HCT116 (cell line): Measurements from ENCODE around the gene HMGN3. TPM values are rescaled to one million over a fixed set of nuclear protein-coding genes. Genes with fewer than 3 reads are reported as not detected.

Experiments used
- ATAC-seq: fragments of 200-7000 bp; cut with Tn5 transposase; 2 replicates; pipeline ENCODE4 v1.9.1; 2020; ENCODE audit warnings: mild to moderate bottlenecking, moderate library complexity
- BruUV-seq: library from RNA; stranded (reverse); fragments of 400-500 nt; replicated peaks from 2 replicates; lab custom pipeline; 2021; lab: Mats Ljungman, UMichigan
- CTCF ChIA-PET: fragments of 300-600 bp; sonication (Branson Sonifier 250); formaldehyde crosslinking; loops from one replicate; lab custom pipeline; 2021; ENCODE audit warnings: antibody characterized with exemption; lab: Charles Lee
- POLR2A ChIA-PET: fragments of 300-600, 350-600 bp; sonication (Branson Sonifier 250); formaldehyde crosslinking; loops from one replicate; lab custom pipeline; 2021; ENCODE audit warnings: antibody characterized with exemption; lab: Charles Lee
- RAD21 ChIA-PET, 2 experiments: fragments of 300-600 bp; sonication (Branson Sonifier 250); formaldehyde crosslinking; loops; one replicate each; lab custom pipeline; 2023; ENCODE audit warnings: low total read pairs in 2 of 2; ENCODE audit not compliant: uncharacterized antibody in 2 of 2, unreplicated experiment in 2 of 2, low non-redundant PET in 1 of 2; lab: Charles Lee
- DNase-seq: peaks from one replicate; pipeline ENCODE4 v3.0.0-alpha.2; 2010; ENCODE audit warnings: low read depth, low spot score
- H2AFZ ChIP-seq: fragments of 200-600 bp; shearing (Covaris generic), sonication (generic); 2 replicates; pipeline ENCODE4 v1.6.1; 2017; ENCODE audit warnings: low read depth, mixed run types, mixed read lengths, antibody characterized with exemption, low read length; ENCODE audit not compliant: poor library complexity, severe bottlenecking
- H3K27ac ChIP-seq: 2 replicates; pipeline ENCODE4 v1.5.1; 2012; ENCODE audit warnings: low read depth, low read length
- H3K27me3 ChIP-seq: fragments of 200-600 bp; sonication (generic); 2 replicates; pipeline ENCODE4 v1.6.1; 2016; ENCODE audit warnings: mixed run types, low read length, mixed read lengths; ENCODE audit not compliant: insufficient read depth
- H3K36me3 ChIP-seq, 2 experiments: fragments of 200-500 bp in 1 of 2; fragments of 200-600 bp in 1 of 2; sonication (Bioruptor generic) in 1 of 2; sonication (generic) in 1 of 2; 2 replicates each; pipeline versions ENCODE4 v1.5.1 to v1.6.1; 2014 to 2016; ENCODE audit warnings: low read length in 2 of 2, inconsistent platforms in 1 of 2, mixed read lengths in 1 of 2, mixed run types in 1 of 2; ENCODE audit not compliant: insufficient read depth in 2 of 2, control insufficient read depth in 1 of 2
- H3K4me1 ChIP-seq, 2 experiments: fragments of 200-600 bp in 1 of 2; sonication (generic) in 1 of 2; 2 replicates each; pipeline versions ENCODE4 v1.5.1 to v1.6.1; 2012 to 2017; ENCODE audit warnings: low read length in 2 of 2, inconsistent platforms in 1 of 2, mild to moderate bottlenecking in 1 of 2, mixed read lengths in 1 of 2, mixed run types in 1 of 2, moderate library complexity in 1 of 2; ENCODE audit not compliant: insufficient read depth in 2 of 2, control insufficient read depth in 1 of 2
- H3K4me2 ChIP-seq: fragments of 200-600 bp; sonication (generic); 2 replicates; pipeline ENCODE4 v1.6.1; 2017; ENCODE audit warnings: mixed run types, low read length, mixed read lengths
- H3K4me3 ChIP-seq, 2 experiments: fragments of 200-600 bp in 1 of 2; sonication (generic) in 1 of 2; replicated peaks in 1 of 2; 2 replicates each; pipeline ENCODE4 v1.5.1; 2011 to 2016; ENCODE audit warnings: low read length in 2 of 2, control low read depth in 1 of 2, low read depth in 1 of 2, mild to moderate bottlenecking in 1 of 2, mixed read lengths in 1 of 2, mixed run types in 1 of 2
- H3K79me2 ChIP-seq: fragments of 200-600 bp; sonication (generic); 2 replicates; pipeline ENCODE4 v1.6.1; 2017; ENCODE audit warnings: mild to moderate bottlenecking, mixed run types, low read length, moderate library complexity, mixed read lengths; ENCODE audit not compliant: insufficient read depth
- H3K9ac ChIP-seq: fragments of 200-600 bp; sonication (generic); 2 replicates; pipeline ENCODE4 v1.6.1; 2016; ENCODE audit warnings: low read length, mixed read lengths
- H3K9me2 ChIP-seq: fragments of 200-600 bp; sonication (generic), shearing (Covaris generic); 2 replicates; pipeline ENCODE4 v1.6.1; 2017; ENCODE audit warnings: mixed run types, mild to moderate bottlenecking, moderate library complexity; ENCODE audit not compliant: insufficient read depth
- H3K9me3 ChIP-seq, 2 experiments: fragments of 200-500 bp in 1 of 2; fragments of 200-600 bp in 1 of 2; sonication (Bioruptor generic) in 1 of 2; sonication (generic) in 1 of 2; 2 replicates each; pipeline ENCODE4 v1.6.1; 2014 to 2017; ENCODE audit warnings: low read length in 2 of 2, mixed read lengths in 2 of 2, inconsistent platforms in 1 of 2, low read depth in 1 of 2, mild to moderate bottlenecking in 1 of 2, mixed run types in 1 of 2, moderate library complexity in 1 of 2; ENCODE audit not compliant: control insufficient read depth in 1 of 2, insufficient read depth in 1 of 2
- H4K20me1 ChIP-seq: fragments of 200-600 bp; sonication (generic), shearing (Covaris generic); 2 replicates; pipeline ENCODE4 v1.6.1; 2017; ENCODE audit warnings: mixed run types, mild to moderate bottlenecking, moderate library complexity; ENCODE audit not compliant: insufficient read depth
- CBX3 ChIP-seq: IDR thresholded peaks from 2 replicates; pipeline ENCODE4 v1.6.1; 2012; ENCODE audit warnings: low read depth
- FOSL1 ChIP-seq: IDR thresholded peaks from 2 replicates; pipeline ENCODE4 v1.6.1; 2012; ENCODE audit warnings: low read depth
- JUND ChIP-seq: IDR thresholded peaks from 2 replicates; pipeline ENCODE4 v1.6.1; 2012
- POLR2AphosphoS5 ChIP-seq: IDR thresholded peaks from 2 replicates; pipeline ENCODE4 v1.6.1; 2011; ENCODE audit warnings: mild to moderate bottlenecking, low read depth, low read length, moderate library complexity
- SP1 ChIP-seq: IDR thresholded peaks from 2 replicates; pipeline ENCODE4 v1.6.1; 2012; ENCODE audit warnings: low read depth
- SRF ChIP-seq: IDR thresholded peaks from 2 replicates; pipeline ENCODE4 v1.6.1; 2012; ENCODE audit warnings: low read depth
- TCF7L2 ChIP-seq: IDR thresholded peaks from 2 replicates; pipeline ENCODE4 v1.7.0; 2011; ENCODE audit warnings: borderline replicate concordance, inconsistent platforms; ENCODE audit not compliant: insufficient read depth, insufficient read length; ENCODE audit errors: extremely low read depth
- intact Hi-C: fragments of 100-400 bp; cut with micrococcal nuclease; formaldehyde crosslinking; loops from 2 replicates; pipeline ENCODE4 v1.10.0; 2022
- total RNA-seq: library from RNA; stranded (reverse); gene quantifications from one replicate; pipeline ENCODE4 v1.2.1, GENCODE V29; 2021; ENCODE audit not compliant: unreplicated experiment
- TF ChIP-seq, protein P1 (sequence below), 3 experiments: fragments of 200-600 bp in 1 of 3; sonication (generic) in 1 of 3; IDR thresholded peaks in 2 of 3; conservative IDR thresholded peaks in 1 of 3; 2 replicates each; pipeline ENCODE4 v1.5.1; 2012 to 2017; ENCODE audit warnings: low read depth in 2 of 3, low read length in 2 of 3, antibody characterized with exemption in 1 of 3, borderline replicate concordance in 1 of 3, control low read depth in 1 of 3, mild to moderate bottlenecking in 1 of 3, mixed read lengths in 1 of 3, mixed run types in 1 of 3, moderate library complexity in 1 of 3; ENCODE audit not compliant: insufficient read depth in 1 of 3
- TF ChIP-seq, protein P2 (sequence below): IDR thresholded peaks from 2 replicates; pipeline ENCODE4 v1.6.1; 2011; ENCODE audit warnings: mild to moderate bottlenecking, low read length, moderate library complexity; ENCODE audit not compliant: insufficient replicate concordance; ENCODE audit errors: extremely low read depth
- TF ChIP-seq, protein P3 (sequence below): IDR thresholded peaks from 2 replicates; pipeline ENCODE4 v1.6.1; 2012; ENCODE audit warnings: low read depth

Gene HMGN3
- total RNA-seq, 1 experiment from 2014 or later, result 60.5 TPM

DNA sequence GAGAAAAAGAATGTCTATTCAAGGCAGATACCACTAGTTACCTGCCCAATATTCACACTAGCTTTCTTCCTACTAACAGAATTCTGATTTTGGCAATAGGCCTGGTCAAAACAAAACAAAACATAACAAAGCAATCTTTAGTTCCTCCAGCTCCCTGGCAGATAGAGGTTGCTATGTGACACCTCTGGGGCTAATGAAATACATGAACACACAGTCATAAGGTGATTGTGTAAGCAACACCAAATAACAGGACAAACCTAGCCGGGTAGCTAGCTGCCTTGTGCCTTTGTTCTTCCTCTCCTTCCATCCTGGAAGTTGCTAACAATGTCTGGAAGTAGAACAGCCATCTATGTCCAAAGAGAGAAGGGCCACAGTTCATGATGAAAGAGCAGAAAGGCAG lies 6.0 kb upstream of the HMGN3 start:
- RAD21 ChIA-PET, result no interaction called here
- H3K27ac ChIP-seq, result no peak overlapping the region
- H3K9ac ChIP-seq, result no peak overlapping the region
- POLR2A ChIA-PET, result no interaction called here
- no peaks in the 10 kb centered on the region for H3K36me3 ChIP-seq
- H3K9me2 ChIP-seq, result no peaks in the 10 kb centered on the region
- H3K4me3 ChIP-seq, result no peak overlapping the region
- no peak overlapping the region for H3K4me2 ChIP-seq
- H2AFZ ChIP-seq, result no peak overlapping the region
- no peaks in the 10 kb centered on the region for H3K79me2 ChIP-seq
- peaks cover 0 to 12% of the 10 kb centered on the region in 2 experiments; a peak in 1 of 4 replicates for H3K4me1 ChIP-seq
- no TSS peak for BruUV-seq
- H4K20me1 ChIP-seq, result no peaks in the 10 kb centered on the region
- intact Hi-C loops, result no loop called here
- DNase-seq (no peak), ATAC-seq (no peak)
- CTCF ChIA-PET, result interaction anchor here (1.4 kb wide), 1 partner anchor 10 kb away, joined by 7 read pairs; no protein-coding TSS in a partner anchor
- H3K9me3 ChIP-seq, result no peaks in the 10 kb centered on the region
- no peaks in the 10 kb centered on the region for H3K27me3 ChIP-seq
- TF ChIP-seq FOSL1, result no peak
- TF ChIP-seq SRF, result no peak
- TF ChIP-seq, protein P1, sequence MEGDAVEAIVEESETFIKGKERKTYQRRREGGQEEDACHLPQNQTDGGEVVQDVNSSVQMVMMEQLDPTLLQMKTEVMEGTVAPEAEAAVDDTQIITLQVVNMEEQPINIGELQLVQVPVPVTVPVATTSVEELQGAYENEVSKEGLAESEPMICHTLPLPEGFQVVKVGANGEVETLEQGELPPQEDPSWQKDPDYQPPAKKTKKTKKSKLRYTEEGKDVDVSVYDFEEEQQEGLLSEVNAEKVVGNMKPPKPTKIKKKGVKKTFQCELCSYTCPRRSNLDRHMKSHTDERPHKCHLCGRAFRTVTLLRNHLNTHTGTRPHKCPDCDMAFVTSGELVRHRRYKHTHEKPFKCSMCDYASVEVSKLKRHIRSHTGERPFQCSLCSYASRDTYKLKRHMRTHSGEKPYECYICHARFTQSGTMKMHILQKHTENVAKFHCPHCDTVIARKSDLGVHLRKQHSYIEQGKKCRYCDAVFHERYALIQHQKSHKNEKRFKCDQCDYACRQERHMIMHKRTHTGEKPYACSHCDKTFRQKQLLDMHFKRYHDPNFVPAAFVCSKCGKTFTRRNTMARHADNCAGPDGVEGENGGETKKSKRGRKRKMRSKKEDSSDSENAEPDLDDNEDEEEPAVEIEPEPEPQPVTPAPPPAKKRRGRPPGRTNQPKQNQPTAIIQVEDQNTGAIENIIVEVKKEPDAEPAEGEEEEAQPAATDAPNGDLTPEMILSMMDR (IDR thresholded peaks at IDR 0.05 in 2 of 3, conservative IDR thresholded peaks at IDR 0.05 in 1 of 3; ENCODE audit: borderline replicate concordance in 1 of 3, insufficient read depth in 1 of 3, low read depth in 2 of 3, low read length in 2 of 3), result no peak
- TF ChIP-seq TCF7L2, result no peak
- TF ChIP-seq JUND, result no peak
- TF ChIP-seq, protein P2, sequence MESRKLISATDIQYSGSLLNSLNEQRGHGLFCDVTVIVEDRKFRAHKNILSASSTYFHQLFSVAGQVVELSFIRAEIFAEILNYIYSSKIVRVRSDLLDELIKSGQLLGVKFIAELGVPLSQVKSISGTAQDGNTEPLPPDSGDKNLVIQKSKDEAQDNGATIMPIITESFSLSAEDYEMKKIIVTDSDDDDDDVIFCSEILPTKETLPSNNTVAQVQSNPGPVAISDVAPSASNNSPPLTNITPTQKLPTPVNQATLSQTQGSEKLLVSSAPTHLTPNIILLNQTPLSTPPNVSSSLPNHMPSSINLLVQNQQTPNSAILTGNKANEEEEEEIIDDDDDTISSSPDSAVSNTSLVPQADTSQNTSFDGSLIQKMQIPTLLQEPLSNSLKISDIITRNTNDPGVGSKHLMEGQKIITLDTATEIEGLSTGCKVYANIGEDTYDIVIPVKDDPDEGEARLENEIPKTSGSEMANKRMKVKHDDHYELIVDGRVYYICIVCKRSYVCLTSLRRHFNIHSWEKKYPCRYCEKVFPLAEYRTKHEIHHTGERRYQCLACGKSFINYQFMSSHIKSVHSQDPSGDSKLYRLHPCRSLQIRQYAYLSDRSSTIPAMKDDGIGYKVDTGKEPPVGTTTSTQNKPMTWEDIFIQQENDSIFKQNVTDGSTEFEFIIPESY, result no peak
- TF ChIP-seq SP1, result no peak
- TF ChIP-seq, protein P3, sequence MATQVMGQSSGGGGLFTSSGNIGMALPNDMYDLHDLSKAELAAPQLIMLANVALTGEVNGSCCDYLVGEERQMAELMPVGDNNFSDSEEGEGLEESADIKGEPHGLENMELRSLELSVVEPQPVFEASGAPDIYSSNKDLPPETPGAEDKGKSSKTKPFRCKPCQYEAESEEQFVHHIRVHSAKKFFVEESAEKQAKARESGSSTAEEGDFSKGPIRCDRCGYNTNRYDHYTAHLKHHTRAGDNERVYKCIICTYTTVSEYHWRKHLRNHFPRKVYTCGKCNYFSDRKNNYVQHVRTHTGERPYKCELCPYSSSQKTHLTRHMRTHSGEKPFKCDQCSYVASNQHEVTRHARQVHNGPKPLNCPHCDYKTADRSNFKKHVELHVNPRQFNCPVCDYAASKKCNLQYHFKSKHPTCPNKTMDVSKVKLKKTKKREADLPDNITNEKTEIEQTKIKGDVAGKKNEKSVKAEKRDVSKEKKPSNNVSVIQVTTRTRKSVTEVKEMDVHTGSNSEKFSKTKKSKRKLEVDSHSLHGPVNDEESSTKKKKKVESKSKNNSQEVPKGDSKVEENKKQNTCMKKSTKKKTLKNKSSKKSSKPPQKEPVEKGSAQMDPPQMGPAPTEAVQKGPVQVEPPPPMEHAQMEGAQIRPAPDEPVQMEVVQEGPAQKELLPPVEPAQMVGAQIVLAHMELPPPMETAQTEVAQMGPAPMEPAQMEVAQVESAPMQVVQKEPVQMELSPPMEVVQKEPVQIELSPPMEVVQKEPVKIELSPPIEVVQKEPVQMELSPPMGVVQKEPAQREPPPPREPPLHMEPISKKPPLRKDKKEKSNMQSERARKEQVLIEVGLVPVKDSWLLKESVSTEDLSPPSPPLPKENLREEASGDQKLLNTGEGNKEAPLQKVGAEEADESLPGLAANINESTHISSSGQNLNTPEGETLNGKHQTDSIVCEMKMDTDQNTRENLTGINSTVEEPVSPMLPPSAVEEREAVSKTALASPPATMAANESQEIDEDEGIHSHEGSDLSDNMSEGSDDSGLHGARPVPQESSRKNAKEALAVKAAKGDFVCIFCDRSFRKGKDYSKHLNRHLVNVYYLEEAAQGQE, result no peak
- TF ChIP-seq CBX3, result no peak
- no peak for TF ChIP-seq POLR2AphosphoS5
- TF ChIP-seq, all 23 proteins: peak for 0
